GM19455 (cell line): ENCODE measurements around the gene UNC119B.

Experiments used
- ATAC-seq: cut with Tn5 transposase; IDR thresholded peaks from one replicate; pipeline ENCODE4 v1.9.1; 2021; ENCODE audit not compliant: unreplicated experiment

The UNC119B gene

DNA sequence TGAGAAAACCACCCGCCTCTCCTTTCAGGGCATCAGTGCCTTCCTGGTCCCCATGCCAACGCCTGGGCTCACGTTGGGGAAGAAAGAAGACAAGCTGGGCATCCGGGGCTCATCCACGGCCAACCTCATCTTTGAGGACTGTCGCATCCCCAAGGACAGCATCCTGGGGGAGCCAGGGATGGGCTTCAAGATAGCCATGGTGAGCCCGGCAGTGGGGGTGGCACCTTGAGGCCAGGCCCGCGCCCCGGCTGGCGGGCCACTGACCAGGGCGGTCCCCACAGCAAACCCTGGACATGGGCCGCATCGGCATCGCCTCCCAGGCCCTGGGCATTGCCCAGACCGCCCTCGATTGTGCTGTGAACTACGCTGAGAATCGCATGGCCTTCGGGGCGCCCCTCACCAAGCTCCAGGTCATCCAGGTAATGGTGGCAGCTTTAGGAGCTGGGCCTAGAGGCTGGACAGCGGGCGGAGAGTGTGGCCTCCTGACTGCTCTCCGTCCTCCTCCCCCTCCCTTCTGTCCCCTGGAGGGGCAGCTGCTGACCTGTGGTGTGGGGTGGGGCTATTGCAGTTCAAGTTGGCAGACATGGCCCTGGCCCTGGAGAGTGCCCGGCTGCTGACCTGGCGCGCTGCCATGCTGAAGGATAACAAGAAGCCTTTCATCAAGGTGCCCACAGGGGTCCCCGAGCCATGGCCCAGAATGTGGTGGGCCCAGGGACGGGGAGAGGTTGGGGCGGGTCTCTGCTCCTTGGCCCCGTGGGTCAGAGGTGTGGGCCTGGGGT is 28.2 kb downstream of the UNC119B start:
- no peak for ATAC-seq

DNA sequence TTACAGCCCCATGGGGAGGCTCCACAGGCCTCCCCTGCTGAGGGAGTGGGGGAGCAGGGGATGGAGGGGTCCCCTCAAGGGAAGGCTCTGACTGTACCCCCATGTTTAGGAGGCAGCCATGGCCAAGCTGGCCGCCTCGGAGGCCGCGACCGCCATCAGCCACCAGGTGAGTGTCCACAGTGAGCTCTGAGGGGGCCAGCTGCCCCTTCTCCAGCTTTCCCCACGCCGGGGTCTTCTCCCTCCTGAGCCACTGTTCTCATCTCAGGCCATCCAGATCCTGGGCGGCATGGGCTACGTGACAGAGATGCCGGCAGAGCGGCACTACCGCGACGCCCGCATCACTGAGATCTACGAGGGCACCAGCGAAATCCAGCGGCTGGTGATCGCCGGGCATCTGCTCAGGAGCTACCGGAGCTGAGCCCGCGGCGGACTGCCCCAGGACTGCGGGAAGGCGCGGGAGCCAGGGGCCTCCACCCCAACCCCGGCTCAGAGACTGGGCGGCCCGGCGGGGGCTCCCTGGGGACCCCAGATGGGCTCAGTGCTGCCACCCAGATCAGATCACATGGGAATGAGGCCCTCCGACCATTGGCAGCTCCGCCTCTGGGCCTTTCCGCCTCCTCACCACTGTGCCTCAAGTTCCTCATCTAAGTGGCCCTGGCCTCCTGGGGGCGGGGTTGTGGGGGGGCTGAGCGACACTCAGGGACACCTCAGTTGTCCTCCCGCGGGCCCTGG is 28.9 kb downstream of the UNC119B start:
- ATAC-seq = no peak

DNA sequence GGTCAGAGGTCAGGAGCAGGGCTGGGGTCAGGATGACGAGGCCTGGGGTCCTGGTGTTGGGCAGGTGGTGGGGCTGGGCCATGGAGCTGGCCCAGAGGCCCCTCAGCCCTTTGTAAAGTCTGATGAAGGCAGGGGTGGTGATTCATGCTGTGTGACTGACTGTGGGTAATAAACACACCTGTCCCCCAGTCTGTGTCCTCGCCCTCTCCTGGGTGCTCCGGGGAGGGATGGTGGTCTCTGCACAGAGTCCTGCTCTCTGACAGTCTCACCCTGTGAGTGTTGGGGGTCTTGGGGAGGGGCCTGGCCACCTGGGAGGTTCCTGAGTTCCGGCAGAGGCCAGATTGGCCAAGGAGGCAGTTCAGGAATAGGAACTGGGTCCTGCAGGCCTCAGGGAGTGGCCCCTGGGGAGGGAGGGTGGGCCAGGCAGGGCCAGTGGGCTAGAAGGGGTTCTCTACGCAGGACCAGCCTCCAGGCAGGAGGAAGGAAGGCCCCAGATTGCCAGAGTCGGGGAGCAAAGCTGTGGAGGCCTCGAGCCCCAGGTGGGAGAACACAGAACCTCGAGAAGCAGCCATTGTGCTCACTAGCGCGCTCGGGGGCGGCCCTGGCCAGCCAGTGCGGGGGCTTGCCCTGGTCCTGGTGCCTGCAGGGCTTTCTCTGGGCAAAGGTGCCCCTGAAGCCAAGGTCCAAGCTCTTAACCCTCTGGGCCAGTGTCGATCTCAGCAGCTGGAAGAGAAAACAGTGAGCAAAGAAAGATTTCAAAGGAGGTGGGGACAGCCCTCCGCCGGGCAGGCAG is 29.8 kb downstream of the UNC119B start:
- ATAC-seq = no peak

DNA sequence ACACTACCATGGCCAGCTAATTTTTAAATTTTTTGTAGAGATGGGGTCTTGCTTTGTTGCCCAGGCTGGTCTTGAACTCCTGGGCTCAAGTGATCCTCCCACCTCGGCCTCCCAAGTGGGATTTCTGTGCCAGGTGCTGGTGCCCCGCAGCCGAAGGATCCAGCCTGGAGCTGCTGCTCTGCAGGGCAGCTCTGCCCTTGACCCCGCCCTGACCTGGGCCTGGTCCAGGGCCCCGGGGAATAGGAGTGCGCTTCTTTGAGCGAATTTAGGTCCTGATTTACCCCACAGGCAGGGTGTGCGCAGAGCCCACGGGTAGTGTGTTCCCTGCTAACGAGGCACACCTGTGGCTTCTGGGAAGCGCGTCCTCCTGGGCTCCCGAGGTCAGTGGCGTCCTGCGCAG is 30.6 kb downstream of the UNC119B start:
- no peak for ATAC-seq

DNA sequence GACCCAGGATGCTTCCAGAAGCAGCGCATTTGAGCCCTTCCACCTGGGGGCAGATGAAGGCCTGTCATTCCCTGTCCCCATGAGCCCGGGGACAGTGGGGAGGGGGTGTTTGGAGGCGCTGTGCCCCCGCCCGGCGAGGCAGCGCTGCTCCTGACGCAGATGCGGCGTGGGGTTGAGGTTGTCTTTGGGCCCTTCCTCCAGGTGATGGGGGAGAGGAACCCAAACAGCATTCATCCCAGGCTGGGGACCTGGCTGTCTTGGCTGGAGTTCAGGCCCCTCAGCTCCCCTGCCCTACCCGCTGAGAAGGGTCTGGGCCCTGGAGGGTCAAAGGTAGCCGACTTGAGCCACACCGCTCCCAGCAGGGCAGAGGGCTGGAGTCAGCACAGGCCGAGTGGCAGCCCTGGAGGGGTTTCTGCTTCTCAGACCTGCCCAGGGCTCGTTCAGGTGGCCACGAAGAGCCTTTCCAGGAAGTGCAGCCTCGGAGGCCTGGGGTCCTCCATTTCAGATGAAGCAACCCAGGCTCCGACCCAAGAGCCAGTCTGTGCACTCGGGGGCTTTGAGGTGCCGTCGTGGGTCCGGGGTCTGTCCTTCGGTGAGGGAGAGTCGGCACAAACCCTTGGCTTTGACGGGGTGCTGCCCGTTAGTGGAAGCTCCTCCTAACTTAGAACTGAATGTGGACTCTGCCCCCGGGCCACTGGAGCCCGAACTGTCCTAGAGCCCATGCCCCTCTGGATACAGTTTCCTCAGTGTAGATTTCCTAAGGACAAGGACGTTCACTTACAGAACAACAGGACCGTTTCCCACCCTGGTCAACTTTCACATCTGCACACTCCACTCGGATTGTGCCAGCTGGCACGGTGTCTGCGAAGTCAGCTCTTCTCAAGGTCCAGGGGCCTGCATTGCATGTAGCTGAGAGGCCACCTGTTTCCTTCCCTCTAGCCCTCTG is 31.5 kb downstream of the UNC119B start:
- no peak for ATAC-seq

DNA sequence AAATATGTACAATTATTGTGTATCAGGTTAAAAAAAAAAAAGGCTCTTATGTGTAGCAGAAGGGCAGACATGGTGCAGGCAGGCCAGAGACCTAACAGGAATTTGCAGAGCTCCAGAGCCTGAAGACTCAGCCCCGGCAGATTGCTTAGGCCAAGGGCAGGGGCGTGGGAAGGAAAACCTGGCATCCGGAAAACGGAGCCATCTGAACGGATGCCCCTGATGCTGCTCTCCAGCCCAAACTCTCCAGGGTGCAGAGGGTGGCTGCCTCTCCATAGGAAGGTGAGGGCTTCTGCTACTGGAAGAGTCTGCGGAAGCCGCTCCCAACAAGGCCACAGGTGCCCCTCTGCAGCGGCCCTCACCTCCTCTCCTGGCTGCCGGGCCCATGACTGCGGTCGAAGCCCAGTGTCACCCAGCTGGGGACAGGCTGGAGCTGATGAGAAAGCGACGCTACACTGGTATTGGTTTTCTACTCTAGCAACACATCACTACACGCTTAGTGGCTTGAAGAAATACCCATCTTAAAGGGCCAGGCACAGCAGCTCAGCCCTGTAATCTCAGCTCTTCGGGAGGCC is 34.8 kb downstream of the UNC119B start:
- ATAC-seq = no peak

DNA sequence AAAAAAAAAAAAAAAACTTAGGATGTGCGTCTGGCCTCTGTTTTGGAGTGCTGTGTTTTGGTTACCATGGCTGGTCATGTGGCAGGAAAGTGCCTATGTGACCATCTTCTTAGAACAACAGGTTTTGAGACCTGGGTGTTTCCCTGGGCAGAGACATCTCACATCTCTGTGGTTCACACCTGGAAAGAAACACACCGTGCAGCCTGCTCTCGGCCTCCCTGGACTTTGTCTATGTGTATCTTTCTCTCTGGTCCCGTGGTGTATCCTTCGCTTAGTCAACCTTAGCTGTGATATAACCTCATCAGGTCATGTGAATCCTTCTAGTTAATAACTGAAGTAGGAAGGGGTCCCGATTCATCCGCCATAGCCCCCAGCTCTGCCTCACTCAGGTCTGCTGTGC is 38.0 kb downstream of the UNC119B start:
- no peak for ATAC-seq

DNA sequence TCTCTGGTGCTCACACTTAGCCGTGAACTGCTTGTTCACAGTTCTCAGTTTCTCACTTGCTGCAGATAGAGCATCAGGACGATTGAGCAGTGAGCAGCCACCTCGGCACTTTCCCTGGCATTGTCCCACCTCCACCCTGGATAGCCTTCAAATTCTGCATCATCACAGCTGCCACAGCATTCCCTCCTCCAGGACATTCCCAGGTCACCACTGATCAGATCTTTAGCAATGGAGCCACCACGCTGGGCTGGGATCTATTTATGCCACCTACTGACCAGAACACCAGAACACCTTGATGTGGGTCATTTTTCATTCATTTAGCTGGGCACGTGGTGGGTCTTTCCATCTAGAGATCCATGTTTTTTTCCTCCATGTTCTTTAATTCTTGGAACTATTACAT is 39.0 kb downstream of the UNC119B start:
- no peak for ATAC-seq

DNA sequence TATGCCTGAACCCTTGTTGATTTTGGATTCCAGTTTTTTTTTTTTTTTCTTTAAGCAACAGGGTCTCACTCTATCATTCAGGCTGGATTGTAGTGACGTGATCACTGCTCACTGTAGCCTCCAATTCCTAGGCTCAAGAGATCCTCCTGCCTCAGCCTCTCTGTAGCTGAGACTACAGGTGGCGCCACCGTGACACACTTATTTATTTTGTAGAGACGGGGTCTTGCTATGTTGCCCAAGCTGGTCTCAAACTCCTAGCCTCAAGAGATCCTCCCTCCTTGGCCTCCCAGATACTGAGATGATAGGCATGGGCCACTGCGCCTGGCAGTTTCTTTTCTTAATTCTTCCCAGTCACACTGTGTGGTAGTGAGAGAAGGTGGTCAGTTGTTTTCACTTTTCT is 40.5 kb downstream of the UNC119B start:
- ATAC-seq = no peak

DNA sequence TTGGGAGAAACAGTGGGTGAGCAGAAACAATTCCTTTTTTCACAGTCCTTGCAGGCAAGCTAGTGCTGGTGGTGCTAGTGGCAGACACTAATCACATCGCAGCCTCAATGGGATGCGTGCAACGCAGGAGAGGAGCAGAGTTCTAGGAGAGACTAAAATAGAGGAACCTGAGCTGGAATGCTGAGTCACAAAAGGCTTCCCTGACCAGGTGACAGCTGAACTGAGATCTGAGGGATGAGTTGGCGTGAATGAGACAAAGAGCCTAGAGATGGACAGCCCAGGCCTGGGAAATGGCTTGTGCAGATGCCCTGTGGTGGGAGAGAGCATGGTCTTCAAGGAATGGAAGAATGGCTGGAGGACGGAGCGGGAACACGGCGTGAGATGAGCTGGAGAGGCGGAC is 41.1 kb downstream of the UNC119B start:
- ATAC-seq = no peak

DNA sequence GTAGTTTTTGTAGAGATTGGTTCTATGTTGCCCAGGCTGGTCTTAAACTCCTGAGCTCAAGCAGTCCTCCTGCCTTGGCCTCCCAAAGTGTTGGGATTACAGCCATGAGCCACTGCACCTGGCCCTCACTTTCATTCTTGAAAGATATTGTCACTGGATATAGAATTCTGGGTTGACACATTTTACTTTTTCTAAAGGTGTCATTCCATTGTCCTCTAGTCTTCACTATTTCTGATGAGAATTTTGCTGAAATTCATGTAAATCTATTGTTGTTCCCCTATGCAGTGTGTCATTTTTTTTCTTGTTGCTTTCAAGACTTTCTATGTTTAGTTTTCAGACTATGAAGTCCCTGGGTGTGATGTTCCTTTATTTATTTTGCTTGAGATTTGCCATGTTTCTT is 44.5 kb downstream of the UNC119B start:
- no peak for ATAC-seq

DNA sequence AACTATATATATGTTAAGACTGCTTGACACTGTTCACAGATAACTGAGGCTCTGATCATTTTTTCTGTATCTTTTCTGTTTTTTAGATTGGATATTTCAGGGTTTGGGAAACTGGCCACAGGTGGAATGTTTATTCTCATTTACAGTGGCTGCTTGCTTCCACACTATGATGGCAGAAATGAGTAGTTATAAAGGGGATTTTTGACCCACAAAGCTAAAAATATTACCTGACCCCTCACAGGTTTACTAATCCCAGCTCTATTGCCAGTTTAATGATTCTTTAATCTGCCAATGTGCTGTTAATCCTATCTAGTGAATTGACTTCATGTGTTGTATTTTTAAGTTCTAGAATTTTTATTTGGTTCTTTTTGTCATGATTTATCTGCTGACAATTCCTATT is 45.0 kb downstream of the UNC119B start:
- no peak for ATAC-seq

DNA sequence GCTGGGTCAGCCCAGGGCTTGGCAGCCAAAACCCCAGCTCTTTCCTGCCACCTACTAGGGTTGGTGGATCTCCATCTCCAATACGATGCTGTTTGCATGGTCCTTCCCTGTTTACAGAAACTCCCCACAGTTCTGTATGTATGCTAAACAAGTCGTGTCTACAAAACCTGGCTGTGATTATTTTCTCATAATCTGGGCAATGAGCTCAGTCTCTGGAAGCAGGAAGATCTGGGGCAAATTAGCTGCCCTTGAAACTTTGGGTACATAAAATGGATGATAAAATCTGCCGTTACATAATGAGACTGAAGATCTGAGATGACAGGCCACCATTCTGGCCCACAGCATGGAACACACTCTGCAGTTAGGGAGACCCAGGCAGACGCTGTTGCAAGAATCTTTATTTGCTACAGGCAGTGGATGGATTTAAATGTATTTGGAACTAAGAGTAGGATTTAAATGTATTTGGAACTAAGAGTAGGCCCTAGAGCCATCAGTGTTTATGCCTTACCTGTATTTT is 47.0 kb downstream of the UNC119B start:
- ATAC-seq = no peak

DNA sequence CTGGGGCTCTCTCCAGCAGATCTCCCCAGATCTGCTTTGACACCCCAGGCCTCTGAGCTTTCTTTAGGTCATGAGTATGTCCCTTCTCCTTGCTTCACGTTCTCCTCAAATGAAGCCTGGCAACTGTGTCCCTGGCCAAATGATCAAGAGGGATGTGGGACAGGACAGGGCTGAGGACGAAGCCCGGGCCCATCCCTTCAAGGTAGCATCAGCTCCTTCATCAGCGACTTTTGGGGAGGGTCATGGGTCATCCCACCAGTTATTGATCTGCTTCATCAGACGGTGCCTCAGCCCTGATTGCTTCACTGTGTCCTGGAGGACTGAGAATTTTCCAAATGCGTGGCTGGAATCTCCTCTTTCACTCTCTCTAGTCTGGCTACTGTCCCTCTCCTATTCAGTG is 47.7 kb downstream of the UNC119B start:
- ATAC-seq = no peak

DNA sequence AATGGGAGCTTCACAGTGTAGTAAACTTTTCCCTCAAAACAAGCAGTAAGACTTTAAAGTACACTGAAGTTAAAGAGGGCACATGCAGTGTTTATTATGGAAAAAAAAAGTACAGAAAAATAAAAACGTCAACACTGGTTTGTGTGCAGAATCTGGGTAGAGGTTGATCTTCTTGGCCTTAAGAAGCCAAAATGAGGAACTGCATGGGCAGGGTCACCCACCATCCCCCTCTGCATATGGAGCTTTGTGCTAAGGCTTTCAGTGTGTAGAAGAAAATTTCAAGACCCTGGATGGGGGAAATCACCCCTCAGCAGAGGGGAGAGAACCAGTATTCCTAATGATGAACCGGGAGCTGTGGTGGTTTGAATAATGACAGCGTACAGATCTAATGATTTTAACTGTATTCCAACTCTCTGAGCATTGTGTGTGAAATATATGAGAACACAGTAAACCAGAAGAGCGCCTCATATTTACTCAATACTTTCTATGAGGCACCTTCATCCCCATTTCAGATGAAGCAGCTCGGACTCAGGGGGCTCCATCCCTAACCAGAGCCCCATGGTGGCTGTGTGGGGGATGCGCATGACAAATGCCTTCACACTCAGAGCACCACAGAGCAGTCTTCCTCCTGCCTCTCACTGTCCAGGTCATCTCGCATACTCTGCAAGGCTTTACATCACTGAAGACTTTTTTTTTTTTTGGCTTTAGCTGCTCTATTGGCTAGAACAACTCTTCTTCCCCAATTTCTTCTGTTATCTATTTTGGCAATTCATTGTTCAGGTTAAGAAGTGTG is 48.7 kb downstream of the UNC119B start:
- ATAC-seq = no peak

DNA sequence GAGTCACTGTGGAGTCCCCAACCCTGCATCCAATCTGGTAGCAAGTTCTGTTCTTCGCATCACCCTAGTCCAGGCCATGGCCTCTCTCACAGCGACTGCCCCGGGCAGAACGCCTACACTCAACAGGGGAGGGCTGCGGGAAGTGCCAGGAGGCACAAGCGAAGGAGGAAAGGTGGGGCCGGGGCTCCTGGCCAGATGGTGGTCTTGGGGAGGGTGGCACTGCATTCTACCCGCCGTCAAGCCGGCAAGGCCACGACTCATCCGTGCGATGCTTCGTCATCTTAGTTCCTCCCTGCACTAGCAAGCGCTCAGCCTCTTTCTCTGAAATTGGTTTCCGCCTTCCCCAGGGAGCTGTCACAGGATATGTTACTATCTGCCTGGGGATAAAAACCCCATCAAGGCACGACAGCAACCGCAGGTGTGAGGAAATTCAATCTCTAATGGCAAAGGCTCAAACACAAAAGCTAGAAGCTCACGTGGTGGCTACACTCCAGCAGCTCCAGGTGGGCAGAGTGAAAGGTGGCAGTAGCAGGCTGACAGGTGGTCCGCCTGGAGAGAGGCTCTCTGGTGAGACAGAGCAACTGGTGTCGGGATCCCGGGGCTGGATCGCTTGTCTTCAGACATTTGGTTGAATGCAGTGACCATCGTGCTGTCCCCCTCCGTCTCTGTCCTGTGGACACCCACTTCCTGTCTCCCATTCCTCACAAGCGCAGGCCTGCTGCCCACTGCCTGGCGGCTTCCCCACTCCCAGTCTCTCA is 49.5 kb downstream of the UNC119B start:
- ATAC-seq = no peak

DNA sequence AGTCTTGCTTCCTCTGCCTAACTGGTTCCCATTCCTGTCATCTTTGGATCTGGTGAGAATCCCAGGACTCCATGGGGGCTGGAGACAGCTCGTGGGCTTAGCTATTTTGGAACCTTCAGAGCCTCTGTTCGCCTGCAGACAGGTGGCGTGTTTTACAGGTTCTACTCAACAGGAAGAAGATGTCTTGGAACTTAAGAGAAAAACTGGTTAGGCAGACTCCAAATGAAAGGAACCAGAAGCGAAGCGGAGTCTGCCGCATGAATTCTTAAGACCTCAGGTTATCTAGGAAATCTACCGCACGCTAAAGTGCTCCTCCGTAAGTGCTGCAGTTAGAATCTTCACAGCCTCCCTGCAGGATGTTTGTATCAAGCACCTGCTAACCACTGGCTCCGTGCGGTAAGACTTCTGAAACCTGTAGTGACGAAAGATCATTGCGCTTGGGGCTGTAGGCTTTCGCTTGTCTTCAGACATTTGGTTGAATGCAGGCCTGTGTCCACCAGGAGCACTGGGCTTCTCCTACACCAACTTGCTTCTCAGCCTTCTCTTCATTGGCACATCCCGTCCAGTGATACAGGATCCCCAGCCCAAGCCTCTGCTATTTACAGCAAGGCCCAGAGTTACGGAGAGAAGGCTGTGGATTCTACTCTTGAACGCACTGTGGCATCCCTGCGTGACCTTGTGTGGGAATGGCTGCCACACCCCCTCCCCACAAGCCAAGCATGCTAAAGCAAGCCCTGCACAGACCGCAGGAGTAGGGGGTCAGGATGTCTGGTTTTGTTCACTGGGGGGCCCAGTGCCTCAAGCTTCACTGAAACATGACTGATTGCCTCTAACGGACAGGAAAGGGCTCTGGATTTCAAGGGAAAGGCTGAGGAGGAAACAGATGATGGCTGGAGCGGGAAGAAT is 50.3 kb downstream of the UNC119B start:
- ATAC-seq = no peak

DNA sequence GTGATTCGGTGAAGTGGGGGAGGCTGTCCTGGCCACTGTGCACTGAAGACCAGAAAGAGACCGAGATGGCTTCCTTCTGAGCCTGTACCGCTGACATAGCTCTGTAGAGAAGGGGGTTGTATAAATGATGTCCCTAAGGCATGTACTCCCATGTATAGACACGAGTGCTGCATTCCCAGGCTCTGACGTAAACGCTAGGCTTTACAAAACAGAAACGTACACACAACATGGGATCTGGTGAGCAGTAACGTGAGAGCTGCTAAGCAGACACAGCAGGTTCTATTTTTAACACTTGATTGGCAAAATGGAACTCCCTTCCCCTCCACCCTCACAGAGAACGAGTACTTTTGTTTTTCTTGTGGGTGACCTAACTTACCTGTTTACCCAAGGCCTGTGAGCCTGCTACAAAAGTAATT is 51.3 kb downstream of the UNC119B start:
- no peak for ATAC-seq
